HG03175 (cell line): ENCODE data around the gene CFAP298.
"Not testable (repeated sequence)": the region's sequence is repeated elsewhere in the genome, so short reads cannot be mapped to it uniquely, and the experiment has no call there.

Source experiments
- ATAC-seq: cut with Tn5 transposase; IDR thresholded peaks from one replicate; pipeline ENCODE4 v1.9.1; 2021; ENCODE audit warnings: mild to moderate bottlenecking, moderate library complexity; ENCODE audit not compliant: unreplicated experiment

CFAP298 gene

GRCh38 chr21:32569261-32570230 is 42.6 kb downstream of the CFAP298 start:
- ATAC-seq = peak; percentile 83

GRCh38 chr21:32567626-32568025 is 44.6 kb downstream of the CFAP298 start:
- no peak for ATAC-seq

- ATAC-seq = no peak
Measured at GRCh38 chr21:32566741-32567389, 45.3 kb downstream of the CFAP298 start.

DNA sequence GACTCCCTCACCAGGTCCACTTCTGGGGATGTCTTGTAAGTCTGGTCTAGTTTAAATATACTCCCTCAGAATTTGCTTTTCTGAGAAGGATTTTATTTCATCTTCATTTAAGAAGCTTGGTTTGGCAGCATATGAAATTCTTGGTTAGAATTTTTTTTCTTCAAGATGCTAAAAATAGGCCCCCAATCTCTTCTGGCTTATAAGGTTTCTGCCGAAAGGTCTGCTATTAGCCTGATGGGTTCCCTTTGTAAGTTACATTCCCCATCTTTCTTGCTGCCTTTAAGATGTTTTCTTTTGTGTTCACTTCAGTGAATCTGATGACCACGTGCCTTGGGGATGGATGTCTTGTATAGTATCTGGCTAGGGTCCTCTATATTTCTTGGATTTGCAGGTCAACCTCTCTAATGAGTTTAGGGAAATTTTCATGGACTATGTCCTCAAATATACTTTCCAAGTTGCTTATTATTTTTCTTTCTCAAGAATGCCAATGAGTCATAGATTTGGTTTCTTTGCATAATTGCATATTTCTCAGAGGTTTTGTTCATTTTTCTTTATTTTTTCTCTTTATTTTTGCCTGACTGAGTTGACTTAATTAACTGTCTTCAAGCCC is 46.2 kb downstream of the CFAP298 start:
- ATAC-seq = no peak

- no peak for ATAC-seq
Measured at GRCh38 chr21:32562915-32563314, 49.3 kb downstream of the CFAP298 start.

DNA sequence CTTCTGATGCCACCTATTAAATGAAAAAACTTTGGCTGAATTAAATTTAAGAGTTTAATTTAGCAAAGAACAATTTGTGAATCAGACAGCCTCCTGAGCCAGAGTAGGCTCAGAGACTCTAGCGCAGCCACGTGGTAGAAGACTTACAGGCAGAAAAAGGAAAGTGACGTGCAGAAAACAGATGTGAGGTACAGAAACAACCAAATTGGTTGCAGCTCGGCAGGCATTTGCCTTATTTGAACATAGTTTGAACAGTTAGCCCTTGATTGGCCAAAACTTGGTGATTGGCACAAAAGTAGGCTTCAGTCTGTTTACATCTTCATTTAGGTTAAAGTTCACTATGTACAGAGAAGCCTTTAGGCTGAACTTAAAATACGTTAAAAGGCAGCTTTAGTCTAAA is 49.8 kb downstream of the CFAP298 start:
- ATAC-seq = no peak

DNA sequence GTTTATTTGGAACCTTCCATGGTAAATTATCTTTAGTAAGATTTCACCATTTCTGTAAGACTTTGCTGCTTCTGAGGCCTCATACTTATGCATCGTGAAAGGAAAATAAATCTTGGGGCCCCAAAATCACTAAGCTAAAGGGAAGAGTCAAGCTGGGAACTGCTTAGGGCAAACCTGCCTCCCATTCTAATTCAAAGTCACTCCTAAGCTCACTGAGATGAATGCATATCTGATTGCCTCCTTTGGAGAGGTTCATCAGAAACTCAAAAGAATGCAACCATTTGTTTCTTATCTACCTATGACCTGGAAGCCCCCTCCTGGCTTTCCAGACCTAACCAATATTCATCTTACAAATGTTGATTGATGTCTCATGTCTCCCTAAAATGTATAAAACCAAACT is 50.7 kb downstream of the CFAP298 start:
- ATAC-seq = not testable (repeated sequence)

GRCh38 chr21:32560896-32561295 is 51.3 kb downstream of the CFAP298 start:
- no peak for ATAC-seq

DNA sequence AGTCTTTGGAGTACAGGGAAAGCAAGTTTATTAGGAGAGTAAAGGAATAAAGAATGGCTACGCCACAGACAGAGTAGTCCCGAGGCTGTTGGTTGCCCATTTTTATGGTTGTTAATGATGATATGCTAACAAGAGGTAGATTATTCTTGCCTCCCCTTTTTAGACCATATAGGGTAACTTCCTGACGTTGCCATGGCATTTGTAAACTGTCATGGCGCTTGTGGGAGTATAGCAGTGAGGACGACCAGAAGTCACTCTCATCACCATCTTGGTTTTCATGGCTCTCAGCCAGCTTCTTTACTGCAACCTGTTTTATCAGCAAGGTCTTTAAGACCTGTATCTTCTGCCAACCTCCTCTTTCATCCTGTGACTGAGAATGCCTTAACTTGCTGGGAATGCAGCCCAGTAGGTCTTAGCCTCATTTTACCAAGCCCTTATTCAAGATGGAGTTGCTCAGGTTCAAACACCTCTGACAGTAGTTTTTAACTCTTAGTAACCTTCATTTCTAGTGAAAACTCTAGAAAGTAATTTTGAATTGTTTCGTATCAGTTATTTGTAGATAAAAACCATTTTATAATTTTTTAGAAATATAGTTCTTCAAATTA is 53.1 kb downstream of the CFAP298 start:
- ATAC-seq = no peak

- ATAC-seq = no peak
Measured at GRCh38 chr21:32558106-32558505, 54.1 kb downstream of the CFAP298 start.

- ATAC-seq = no peak
Measured at GRCh38 chr21:32554832-32555638, 57.1 kb downstream of the CFAP298 start.

DNA sequence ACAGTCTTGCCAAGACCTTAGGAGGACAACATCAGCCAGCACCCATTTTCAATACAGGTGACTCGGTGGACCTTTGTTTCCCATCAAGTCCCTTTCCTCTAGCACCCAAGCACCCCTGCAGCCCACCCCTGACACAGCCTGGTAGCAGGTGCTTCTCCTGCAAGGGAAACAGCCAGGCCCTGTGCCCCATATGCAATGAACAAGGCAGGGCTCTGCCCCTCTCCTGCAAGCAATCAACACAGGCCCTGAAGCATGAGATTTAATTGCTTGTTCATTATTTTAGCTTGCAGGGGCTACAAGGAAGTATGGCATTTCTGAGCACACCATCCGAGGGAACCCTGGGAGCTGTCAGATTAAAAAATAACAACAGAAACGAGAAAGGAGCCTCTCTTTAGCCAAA is 62.3 kb downstream of the CFAP298 start:
- no peak for ATAC-seq

DNA sequence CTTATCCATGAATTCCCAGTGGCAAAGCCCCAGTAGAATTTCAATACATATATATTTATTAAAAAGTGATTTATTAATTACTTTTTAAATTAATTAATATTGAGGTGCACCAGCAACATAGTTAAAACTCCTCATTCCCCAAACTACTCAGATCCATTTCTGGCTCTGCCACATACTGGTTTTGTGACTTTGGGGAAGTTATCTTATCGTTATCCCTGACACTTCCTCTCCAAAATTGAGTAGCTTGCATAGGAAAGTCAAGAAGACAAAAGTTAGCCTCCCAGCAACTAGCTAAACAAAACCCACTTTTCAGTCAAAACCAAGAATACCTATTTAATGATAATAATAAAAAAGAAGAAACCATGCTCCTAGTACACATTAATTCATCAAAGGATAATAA is 62.7 kb downstream of the CFAP298 start:
- no peak for ATAC-seq
